Measurements from ENCODE around the gene PTPRN2.
"Not testable (repeated sequence)": the region's sequence is repeated elsewhere in the genome, so short reads cannot be mapped to it uniquely, and the experiment has no call there.

The PTPRN2 gene

GRCh38 chr7:158228131-158228530, 359.5 kb downstream of the PTPRN2 start:
- no peak for DNase-seq (ENCODE audit: low spot score)

DNA sequence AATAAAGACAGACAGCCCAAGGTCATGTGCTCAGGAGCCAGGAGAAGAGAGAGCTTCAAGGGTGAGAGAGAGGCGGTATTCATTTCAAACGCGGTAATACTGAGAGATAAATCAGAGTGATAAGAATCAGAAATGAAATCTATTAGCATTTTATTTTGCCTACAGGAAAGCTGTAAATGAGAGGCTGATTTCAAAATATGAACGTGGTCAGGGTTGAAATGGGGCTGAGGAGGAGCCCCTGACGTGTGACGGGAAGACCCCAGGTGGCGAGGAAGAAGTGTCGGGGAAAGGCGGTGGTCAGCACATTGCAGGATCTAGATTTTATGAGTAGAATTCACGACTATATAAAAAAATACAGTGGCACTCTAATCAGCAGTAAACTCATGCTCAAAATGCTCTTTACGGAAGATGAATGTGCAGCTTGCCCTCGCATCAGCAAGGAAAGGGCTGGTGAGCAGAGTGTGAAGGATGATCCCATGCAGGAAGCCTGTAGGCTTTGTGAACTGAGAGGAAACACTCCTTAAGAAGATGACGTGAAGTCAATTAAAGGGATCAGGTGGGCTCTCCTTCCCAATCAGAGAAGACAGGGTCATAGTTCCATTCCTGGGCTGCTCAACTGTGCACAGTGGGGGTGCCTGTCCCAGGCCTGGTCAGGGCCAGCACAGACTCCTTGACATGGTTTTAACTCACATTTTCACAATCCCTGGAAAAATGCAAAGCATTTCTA, 360.2 kb downstream of the PTPRN2 start:
- DNase-seq (ENCODE audit: low spot score): no peak

- DNase-seq (ENCODE audit: low spot score): no peak
These were observed 371.4 kb downstream of the PTPRN2 start for GRCh38 chr7:158216198-158216597.

- DNase-seq (ENCODE audit: low spot score): no peak
These were observed 378.2 kb downstream of the PTPRN2 start for GRCh38 chr7:158209435-158209834.

- DNase-seq (ENCODE audit: low spot score): no peak
These were observed 381.3 kb downstream of the PTPRN2 start for GRCh38 chr7:158206341-158206740.

DNA sequence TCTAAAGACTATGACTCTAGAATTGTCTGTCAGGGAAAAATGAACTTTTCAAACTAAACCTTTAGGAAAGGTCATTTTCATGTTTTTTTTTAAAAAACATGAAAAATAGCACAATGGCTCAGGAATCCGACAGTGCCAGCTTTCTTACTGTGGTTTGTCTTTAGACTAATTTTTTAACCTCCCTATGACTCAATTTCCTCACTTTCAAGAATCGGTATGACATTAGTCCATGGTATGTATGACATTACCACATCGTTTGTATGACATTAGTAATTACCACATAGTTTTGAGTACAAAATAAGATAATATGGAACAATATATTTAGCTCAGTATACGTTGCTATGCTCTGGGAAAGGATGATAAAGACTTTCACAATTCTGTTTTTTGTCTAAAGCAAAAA, 383.2 kb downstream of the PTPRN2 start:
- no peak for DNase-seq (ENCODE audit: low spot score)

GRCh38 chr7:158203948-158204347, 383.7 kb downstream of the PTPRN2 start:
- DNase-seq (ENCODE audit: low spot score): not testable (repeated sequence)

DNA sequence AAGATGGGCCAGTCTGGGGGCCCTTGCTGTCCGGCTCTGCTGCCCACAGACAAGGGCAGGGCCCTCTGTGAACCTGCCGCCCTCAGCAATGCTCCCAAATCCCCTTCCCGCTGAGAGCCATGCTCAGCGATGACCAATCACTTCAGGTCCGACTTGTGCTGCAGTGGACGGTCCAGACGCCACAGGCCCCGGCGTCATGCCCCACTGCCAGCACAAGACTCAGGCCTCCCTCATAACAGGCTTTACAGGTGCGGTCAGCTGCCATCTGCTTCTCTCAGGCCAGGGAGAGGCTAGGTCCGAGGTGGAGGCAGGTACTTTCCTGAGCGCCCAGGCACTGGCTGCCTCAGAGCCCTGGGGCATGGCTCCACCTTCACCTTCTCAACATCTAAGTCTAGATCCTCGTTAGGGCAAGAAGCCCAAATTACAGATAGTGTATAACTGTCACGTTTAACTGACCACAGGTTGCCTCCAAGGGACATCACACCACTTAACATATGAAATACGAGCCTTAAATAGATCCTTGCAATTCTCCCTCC, 393.2 kb downstream of the PTPRN2 start:
- DNase-seq (ENCODE audit: low spot score): no peak

- DNase-seq (ENCODE audit: low spot score): no peak
These were observed 394.2 kb downstream of the PTPRN2 start for GRCh38 chr7:158193446-158193845.

DNA sequence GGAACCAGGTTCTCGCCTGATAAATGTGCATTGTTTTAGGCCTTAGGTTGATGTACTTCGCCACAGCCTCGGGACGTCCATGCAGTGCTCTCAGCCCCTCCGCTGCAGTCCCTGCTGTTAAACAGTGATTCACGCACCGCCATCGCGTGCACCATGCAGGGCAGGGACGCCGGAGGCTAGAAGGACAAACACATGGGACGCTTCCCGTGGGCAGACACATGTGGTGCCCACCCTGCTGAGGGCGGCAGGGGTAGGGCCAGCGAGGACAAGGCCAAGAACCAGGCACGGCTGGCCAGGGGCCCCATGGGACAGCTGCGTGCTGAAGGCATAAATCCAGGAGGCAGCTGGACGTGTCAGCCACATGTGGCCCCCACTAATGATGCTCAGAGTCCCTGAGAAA, 394.7 kb downstream of the PTPRN2 start:
- DNase-seq (ENCODE audit: low spot score): no peak

DNA sequence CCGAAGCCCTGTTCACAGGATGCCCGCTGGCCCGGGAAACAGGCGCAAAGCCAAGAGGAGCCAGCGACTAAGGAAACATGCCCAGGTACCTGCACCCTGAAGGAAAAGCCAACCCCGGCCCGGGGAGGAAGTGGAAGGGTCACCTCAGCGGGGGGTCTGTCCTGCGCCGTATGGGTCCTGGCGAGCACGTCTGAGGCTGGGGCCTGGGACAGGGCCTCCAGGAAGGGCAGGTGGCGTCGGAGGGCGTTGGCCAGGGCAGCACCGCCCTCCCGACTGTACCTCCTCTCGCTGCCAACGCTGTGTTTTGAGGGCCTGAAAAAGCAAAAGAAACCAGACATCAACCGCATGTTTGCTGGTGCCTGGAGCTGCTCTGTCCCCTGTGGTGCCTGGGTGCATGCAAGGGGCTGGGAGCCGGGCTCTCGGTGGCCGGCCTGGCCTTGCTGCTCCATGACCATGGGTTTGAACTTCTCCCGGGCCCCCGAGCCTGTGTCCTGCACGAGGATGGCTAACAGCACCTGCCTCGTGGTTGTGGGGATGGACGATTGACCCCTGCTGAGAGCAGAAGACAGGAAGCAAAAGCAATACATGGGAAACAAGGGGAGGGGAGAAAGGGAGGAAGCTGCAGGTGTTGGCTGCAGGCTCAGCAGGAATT, 395.3 kb downstream of the PTPRN2 start:
- no peak for DNase-seq (ENCODE audit: low spot score)

DNA sequence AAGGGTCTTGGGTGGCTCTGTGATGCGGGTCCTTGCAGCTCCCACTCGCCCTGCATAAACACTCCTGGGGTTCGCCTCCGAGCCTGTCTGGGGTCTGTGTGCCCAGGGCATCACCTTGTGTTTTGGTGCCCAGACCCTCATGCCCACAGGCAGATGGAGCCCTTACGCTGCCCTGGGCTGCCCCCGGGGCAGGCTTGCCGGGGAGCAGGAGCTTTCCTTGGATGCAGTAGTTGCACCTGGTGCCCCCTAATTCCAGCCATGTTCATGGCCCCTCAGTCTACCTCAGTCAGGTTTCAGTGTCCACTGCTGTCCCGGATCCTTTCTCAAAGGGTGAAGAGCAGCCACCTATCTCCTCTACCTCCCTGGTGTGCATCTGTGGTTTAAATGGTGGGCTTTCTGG, 396.0 kb downstream of the PTPRN2 start:
- no peak for DNase-seq (ENCODE audit: low spot score)

- no peak for DNase-seq (ENCODE audit: low spot score)
These were observed 396.9 kb downstream of the PTPRN2 start for GRCh38 chr7:158190756-158191155.

- no peak for DNase-seq (ENCODE audit: low spot score)
These were observed 398.9 kb downstream of the PTPRN2 start for GRCh38 chr7:158188676-158189075.

- DNase-seq (ENCODE audit: low spot score): no peak
These were observed 400.0 kb downstream of the PTPRN2 start for GRCh38 chr7:158187694-158187994.

DNA sequence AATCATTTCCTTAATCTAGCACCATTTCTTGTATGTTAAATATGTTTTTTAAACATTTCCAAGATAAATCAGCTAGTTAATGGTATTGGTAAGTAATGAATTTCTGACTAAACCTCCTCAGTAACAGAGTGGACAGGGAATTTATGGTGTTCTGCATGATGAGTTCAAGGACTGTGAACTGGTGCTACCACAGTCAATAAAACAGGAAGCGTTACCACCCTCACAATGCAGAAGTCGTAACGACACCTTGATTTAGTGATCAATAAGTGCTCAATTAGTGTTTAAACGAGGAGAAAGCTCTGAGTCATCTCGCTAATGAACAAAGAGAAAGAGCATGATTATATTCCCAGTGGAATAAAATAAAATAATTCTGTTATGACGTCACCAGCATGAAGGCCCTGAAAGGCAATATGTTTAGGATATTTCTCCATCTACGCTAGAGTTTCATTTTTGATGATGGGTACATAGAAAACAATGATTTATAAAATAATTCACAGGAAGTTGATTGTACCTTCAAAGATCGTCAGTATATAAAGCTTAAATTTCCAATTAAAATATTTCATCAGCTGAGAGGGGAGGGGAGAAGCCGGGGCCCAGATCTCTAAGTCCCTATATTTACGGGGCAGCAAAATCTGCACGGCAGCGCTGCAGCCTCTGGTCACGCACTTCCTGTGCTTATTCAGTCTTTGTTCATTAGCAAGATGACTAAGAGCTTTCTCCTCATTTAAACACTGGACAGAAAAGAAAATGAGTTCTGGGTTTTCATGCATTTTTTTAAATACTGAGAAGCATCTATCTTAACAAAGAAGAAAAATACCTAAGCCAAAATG, 400.5 kb downstream of the PTPRN2 start:
- DNase-seq (ENCODE audit: low spot score): no peak

DNA sequence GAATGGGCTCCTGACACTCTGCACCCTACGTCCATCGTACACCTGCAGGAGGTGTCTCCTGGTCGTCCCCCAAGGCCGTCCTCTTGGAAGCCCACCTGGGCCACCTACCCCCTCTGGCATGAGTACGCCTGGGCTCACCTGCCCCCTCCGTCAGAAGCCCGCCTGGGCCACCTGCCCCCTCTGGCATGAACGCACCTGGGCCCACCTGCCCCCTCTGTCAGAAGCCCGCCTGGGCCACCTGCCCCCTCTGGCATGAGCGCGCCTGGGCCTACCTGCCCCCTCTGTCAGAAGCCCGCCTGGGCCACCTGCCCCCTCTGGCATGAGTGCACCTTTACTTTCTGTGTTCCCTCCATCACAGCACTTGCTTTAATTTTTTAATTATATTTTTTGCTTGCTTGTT, 401.2 kb downstream of the PTPRN2 start:
- DNase-seq (ENCODE audit: low spot score): no peak

GRCh38 chr7:158185653-158186052, 402.0 kb downstream of the PTPRN2 start:
- no peak for DNase-seq (ENCODE audit: low spot score)

DNA sequence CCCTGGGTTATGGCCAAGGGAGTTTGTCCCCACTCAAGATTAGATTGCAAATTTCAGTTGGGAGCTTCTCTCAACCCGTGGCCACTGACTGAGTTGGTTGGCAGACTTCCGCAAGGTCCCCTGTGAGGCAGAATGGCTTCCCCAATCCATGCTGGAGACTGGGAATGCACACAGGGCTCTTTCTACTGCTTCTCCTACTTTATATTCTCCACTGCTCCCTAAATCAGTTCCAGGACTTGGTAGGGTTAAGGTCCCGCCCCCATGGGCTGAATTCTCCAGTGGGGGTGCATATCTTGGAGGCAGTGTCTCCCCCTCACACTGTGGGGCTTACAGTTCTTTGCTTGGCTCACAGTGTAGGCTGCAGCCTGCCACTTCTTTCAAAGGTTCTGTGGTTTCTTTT, 404.2 kb downstream of the PTPRN2 start:
- no peak for DNase-seq (ENCODE audit: low spot score)

DNA sequence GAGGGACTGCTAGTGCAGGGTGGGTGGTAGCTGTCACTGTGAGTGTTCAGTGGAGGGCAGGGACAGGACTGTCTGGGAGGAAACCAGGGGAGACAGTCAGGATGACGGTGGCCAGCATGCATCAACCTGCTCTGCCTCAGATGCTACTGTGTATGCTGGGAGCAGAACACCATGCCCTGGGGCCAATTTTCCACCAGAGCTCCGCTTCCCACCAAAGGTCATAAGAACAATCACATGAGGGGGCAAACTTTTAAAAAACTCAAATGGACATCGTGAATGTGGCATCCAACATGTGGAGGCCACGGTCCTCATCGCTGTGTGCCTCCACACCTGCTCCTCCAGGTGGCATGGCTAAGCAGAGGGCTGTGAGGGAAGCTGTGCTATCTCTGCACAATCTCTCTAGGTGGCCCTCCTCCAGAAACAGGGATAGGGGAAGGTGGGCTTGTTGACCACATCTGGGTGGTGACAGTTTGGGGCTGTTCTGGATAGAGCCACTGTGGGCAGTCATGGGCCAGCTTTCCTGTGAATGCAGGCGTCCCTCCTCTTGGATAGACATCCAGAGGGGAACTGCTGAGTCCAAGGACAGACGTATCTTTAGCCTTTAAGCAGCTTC, 411.0 kb downstream of the PTPRN2 start:
- no peak for DNase-seq (ENCODE audit: low spot score)

GRCh38 chr7:158175779-158176178, 411.8 kb downstream of the PTPRN2 start:
- DNase-seq (ENCODE audit: low spot score): no peak

DNA sequence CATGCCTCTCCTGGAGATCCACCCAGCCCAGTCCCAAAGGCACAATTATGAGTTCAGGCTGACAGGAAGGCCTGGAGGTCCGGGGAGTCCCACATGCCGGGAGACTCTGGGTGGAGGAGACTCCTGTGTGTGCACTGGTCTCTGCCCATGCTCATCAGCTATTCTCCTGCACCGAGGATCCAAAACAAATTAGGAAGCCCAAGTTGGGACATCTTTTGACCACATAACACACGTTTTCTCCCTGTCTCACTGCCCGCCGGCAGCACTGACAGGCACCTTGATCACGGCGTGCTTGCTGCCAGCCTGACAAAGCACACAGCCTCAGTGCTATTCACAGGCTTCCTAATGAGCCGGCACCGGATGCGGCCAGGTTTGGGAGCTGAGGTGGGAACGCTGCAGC, 412.7 kb downstream of the PTPRN2 start:
- DNase-seq (ENCODE audit: low spot score): no peak

- DNase-seq (ENCODE audit: low spot score): no peak
These were observed 420.2 kb downstream of the PTPRN2 start for GRCh38 chr7:158167373-158167772.
